Thyroid gland (tissue), 4 donors: Measurements from ENCODE around the gene PRR27.

Experiments
- POLR2A ChIP-seq, 2 donors: fragments of 450-650 bp; IDR thresholded peaks; one replicate each; pipeline ENCODE4 v1.6.1; 2017; ENCODE audit warnings: antibody characterized with exemption in 2 of 2, mild to moderate bottlenecking in 2 of 2, moderate library complexity in 1 of 2
- TF ChIP-seq, protein P1 (sequence below), 6 experiments: fragments of 200-600 bp in 3 of 6; fragments of 450-650 bp in 3 of 6; sonication (generic) in 3 of 6; IDR thresholded peaks; one replicate each; pipeline ENCODE4 v1.5.1; 2016 to 2019; ENCODE audit warnings: antibody characterized with exemption in 6 of 6, mild to moderate bottlenecking in 2 of 6, inconsistent platforms in 1 of 6, moderate library complexity in 1 of 6

- TF ChIP-seq, protein P1, sequence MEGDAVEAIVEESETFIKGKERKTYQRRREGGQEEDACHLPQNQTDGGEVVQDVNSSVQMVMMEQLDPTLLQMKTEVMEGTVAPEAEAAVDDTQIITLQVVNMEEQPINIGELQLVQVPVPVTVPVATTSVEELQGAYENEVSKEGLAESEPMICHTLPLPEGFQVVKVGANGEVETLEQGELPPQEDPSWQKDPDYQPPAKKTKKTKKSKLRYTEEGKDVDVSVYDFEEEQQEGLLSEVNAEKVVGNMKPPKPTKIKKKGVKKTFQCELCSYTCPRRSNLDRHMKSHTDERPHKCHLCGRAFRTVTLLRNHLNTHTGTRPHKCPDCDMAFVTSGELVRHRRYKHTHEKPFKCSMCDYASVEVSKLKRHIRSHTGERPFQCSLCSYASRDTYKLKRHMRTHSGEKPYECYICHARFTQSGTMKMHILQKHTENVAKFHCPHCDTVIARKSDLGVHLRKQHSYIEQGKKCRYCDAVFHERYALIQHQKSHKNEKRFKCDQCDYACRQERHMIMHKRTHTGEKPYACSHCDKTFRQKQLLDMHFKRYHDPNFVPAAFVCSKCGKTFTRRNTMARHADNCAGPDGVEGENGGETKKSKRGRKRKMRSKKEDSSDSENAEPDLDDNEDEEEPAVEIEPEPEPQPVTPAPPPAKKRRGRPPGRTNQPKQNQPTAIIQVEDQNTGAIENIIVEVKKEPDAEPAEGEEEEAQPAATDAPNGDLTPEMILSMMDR (IDR thresholded peaks at IDR 0.05), result no peak
- TF ChIP-seq POLR2A (IDR thresholded peaks at IDR 0.05), result no peak
Observed at GRCh38 chr4:70177090-70177489, 23.1 kb downstream of the PRR27 start.
